Sigmoid colon (tissue), 4 donors: ENCODE results near the gene CNOT1.

ENCODE experiments used
- EP300 ChIP-seq, 4 donors: sonication (generic); formaldehyde crosslinking; IDR thresholded peaks; one replicate each; pipeline ENCODE4 v1.6.1; 2017; ENCODE audit warnings: antibody characterized with exemption in 4 of 4
- POLR2A ChIP-seq, 2 donors: fragments of 450-650 bp; IDR thresholded peaks; one replicate each; pipeline ENCODE4 v1.6.1; 2016; ENCODE audit warnings: antibody characterized with exemption in 2 of 2, mild to moderate bottlenecking in 2 of 2, moderate library complexity in 2 of 2
- TF ChIP-seq, protein P1 (sequence below), 4 experiments: fragments of 450-650 bp in 3 of 4; fragments of 200-600 bp in 1 of 4; IDR thresholded peaks; one replicate each; pipeline ENCODE4 v1.5.1; 2016 to 2019; ENCODE audit warnings: antibody characterized with exemption in 4 of 4, mild to moderate bottlenecking in 3 of 4, moderate library complexity in 2 of 4

DNA sequence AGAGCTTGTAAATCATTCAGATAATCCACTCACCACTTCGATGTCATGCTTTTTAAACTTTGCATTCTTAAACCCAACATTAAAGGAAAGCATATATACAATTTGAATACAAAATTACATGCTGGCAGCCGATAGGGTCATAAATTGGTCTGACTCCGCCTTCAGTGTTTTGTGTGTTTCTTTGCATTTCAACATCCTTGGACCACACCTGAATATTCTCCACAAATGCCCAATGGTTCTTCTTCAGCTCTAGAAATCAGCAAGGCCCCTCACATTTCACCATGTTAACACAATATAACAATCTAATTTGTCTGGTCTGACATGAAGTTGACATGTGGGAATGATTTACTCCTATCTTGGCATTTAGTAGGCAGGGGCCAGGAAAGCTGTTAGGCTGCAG, 97.2 kb downstream of the CNOT1 start:
- TF ChIP-seq EP300 (IDR thresholded peaks at IDR 0.05) (no peak), POLR2A (IDR thresholded peaks at IDR 0.05) (no peak)
- TF ChIP-seq, protein P1, sequence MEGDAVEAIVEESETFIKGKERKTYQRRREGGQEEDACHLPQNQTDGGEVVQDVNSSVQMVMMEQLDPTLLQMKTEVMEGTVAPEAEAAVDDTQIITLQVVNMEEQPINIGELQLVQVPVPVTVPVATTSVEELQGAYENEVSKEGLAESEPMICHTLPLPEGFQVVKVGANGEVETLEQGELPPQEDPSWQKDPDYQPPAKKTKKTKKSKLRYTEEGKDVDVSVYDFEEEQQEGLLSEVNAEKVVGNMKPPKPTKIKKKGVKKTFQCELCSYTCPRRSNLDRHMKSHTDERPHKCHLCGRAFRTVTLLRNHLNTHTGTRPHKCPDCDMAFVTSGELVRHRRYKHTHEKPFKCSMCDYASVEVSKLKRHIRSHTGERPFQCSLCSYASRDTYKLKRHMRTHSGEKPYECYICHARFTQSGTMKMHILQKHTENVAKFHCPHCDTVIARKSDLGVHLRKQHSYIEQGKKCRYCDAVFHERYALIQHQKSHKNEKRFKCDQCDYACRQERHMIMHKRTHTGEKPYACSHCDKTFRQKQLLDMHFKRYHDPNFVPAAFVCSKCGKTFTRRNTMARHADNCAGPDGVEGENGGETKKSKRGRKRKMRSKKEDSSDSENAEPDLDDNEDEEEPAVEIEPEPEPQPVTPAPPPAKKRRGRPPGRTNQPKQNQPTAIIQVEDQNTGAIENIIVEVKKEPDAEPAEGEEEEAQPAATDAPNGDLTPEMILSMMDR (IDR thresholded peaks at IDR 0.05): no peak
